NCI-H2196 (cell line): ENCODE data around the gene SORCS2.

Source experiments
- DNase-seq: peaks from one replicate; lab custom pipeline; 2025; ENCODE audit not compliant: unreplicated experiment; lab: John Stamatoyannopoulos, UW

SORCS2 gene

DNA sequence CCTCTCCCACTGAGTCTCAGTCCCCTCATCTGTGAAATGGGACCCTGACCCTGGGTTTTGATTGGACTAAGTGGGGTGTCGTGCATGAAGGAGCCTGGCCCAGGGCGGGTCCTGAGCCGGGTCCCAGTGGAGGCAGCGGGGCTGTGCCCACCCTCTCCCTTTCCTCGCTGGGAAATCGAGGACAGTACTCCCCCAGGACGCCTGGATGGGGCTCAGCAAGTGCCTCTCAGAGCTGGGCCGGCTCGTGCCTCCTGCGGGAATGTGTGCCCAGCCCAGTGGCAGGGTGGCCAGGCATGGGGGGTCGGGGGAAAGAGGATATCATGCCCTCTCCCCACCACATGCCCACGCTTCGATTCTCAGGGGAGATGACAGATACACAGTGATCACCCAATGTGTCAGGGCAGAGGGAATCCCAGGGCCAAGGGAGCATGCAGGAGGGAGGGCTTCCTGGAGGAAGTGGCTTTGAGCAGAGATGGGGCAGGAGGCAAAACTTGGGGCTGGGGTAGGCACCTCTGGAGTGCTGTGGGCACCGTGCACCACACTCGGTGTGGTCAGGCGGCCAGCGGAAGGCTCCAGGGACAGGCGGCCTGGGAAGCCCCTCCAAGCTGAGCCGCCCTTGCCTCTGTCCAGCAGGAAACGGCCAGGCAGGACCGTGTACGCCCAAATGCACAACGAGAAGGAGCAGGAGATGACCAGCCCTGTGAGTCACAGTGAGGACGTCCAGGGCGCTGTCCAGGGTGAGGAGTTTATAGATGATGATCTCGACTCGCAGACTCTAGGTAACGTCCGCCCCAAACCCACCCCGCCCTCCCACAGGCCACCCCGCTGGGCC is 544.3 kb downstream of the SORCS2 start:
- DNase-seq = no peak

DNA sequence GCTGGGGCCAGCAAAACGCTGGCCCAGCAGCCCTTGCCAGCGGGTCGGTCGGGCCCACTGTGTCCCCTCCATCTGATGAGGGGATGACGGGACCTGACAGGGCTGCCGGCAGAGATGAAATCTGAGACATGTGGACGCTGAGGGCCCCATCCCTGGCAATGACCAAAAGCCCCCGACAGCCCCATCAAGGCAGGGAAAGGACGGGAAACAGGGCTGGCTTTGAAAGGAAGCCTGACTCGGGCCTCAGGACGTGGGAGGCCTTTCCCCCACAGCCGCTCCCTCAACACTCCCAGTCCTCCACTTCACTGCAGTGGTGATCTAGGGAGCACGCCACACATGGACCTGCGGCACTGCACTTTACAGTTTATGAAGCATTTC is 544.9 kb downstream of the SORCS2 start:
- DNase-seq = no peak

DNA sequence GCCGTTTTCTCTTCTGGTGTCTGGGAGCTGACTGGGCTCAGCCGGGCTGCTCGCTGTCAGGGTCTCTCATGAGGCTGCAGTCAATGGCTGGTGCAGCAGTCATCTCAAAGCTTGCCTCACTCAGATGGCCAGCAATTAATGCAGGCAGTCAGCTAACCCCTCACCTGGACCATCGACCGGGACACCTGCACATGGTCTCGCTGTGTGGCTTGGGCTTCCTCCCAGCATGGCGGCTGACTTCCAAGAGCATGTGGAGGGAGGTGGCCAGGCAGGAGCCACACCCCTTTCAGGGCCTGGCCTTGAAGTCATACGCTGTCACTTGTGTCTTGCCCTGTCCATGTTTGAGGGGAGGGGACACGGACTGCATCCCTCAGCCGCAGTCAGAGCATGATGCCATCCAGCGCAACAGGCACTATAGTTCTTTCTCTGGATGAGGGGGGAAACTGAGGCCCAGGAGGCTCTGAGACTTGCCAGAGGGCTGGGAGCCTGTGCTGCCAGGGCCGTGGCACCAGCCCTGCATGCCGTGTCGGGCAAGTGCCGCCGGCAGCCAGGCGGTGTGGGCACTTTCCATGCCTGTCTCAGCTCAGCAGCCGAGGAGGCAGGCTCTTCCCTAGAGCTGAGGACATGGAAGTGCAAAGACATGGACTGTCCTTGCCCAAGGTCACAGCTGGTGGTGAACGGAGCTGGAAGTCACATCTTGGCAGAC is 545.6 kb downstream of the SORCS2 start:
- DNase-seq = no peak

DNA sequence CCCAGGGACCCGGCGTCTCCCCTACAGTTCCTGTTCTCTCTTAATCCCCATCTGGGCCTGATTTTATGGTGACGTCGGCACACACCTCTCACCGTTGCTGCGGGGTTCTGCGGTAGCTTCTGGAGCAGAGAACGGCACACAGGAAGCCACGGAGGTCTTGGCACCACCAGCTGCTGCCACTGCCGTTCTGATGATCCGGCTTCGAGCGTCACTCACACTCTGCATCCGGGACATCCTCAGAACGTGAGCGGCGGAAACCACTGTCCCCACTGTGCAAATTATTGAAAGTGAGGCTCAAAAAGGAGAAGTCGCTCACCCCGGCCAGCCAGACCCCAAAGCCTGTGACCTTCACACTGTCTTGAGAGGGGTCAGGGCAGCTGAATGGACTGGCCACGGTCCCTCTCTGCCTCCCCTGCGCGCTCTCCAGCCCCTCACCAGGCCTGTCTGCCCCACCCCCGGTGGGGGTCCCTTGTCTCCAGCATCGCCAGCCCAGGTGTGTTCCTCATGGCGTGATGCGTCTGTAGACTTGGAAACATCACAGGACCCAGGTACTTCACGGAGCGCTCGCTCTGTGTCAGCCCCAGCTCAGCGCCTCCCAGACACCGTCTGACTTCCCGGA is 546.2 kb downstream of the SORCS2 start:
- DNase-seq = no peak

DNA sequence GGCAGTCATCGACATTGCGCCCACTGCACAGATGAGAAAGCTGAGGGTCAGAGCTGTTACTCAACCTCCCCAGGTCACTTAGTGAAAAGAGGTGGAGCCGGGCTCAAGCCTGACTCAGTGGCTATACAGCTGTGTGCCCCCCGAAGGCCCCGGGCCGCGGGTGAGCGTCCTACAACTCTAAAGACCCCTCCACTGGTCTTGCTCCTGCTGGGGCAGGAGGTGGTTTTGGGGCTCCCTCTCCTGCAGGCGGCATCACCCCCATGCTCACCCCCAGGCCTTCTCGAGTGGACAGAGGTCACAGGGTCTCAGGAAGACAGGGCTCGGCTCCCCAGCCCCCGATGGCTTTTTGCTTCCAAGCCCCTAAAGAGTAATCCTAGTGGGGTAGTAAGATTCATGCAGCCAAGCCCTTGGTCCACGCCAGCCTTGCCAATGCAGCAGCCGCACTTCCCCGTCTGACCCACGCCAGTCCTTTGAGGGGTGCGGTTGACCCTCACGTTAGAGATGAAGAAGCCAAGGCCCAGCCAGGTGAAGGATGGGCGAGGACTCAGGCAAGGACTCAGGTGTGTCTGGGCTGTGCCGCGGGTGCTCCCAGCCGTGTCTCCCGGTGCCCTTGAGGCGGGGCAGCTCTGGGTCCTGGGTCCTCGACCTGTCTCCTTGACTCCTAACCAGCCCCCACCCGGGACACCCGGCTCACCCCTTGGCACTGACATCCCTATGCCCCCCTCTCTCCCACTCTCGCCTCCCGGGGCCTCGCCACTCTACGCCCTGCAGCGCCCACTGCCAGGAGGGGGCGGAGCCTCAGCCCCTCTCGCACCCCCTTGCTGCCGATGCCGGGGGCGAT is 547.0 kb downstream of the SORCS2 start:
- no peak for DNase-seq

DNA sequence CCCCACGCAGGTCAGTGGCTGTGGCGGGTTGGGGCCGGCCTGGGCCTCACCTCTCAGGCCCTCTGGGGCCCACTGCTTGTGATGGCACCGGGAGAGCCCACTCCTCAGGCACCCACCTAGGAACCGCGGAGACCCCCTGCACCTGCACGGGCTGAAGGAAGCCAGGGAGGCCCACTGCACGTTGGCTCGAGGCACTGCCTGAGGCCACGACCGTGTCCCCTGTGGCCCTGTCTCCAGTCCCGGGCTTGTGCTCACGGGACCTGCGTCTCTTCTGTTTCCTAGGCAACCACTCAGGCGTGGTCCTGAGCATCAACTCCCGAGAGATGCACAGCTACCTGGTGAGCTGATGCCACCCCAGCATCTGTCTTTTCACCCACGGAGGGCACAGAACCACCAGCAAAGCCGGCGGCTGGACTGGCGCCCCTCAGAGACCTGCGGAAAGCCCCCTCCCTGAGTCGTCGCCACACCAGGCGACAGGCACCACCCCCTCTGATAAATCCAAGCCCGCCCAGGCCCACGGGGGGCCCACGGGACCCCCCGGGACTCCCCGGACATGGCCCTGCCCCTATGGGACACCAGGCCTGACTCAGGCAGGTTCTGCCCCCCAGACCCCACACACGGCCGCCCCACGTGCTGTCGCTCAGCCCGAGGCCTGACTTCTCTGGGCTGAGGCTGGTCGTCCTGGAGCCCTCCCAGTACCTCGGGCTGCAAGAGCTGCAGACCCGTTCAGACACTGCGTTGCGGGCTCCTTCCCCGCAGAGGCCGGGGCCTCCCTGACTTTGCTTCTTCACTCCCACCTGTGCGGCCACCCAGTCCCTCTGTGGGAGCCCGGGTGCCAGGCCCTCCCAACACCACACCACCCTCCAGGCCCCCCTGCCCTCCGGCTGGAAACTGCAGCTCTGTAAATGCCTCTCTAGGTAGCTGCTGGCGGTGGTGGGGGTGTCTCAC is 547.9 kb downstream of the SORCS2 start:
- DNase-seq = no peak

DNA sequence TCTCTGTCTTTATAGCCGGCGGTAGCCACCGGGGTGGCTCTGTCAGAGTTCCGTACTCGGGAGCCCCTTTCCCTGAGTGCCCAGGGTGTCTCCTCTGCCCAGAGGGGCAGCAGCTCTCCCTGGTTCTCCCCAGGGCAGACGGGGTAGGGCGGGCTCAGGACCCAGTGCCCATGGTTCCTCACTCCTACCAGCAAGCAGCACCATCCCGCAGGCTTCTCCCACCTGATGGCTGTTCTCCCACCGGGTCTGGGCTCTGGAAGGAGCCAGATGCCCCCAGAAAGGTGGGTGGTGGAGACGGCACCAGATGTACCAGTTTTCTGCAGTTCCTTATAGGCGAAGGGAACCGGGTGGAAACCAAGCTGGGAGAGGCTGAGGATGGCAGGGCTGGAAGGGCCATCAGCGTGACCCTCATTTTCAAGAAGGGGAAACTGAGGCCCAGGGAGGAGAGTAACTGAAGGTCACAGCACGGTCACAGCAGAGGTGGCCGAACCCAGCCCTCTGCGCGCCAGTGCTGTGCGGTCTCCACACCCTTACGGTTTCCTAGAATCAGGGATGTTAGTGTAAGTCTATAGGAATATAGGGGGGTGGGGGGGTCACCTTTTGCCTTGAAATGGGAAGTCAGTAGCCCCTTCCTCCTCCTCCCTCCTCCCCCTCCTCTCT is 548.7 kb downstream of the SORCS2 start:
- no peak for DNase-seq

DNA sequence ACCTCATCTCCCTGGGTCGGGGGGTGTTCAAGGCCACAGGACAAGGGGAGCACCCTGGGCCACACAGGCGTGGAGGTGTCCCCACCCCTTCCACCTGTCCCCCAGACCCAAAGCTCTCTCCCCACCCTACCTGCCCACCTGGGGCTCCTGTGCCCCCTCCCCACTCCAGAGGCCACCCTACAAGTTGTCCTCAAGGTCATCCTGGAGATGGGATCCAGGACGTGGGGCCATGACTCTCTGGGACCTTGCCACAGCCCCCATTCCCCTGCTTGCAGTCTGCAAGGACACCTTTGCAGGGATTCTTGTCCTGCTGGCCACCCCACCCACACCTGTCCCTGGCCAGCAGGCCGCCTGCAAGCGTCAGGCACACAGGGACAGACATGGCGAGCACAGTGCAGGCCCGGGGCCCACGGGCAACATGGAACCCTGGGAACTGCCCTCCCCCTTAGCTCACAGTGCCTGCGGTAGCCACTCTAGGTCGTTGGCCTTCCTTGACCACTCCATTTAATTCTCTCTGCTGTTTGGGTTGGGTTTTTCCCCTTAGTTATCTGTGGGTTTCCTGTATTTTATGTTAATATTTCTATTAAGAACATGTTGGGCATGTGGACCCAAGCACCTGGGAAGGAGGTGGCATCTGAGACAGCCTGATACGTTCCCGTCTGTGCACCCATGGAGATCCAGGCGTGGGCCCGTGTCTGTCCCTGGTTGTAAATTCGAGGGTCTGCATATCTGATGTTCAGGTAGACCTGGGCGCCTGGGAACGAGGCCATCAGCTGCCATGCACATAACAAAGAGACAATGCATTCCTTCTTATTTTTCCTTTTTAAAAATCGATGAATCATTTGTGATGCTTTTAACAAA is 549.8 kb downstream of the SORCS2 start:
- no peak for DNase-seq

DNA sequence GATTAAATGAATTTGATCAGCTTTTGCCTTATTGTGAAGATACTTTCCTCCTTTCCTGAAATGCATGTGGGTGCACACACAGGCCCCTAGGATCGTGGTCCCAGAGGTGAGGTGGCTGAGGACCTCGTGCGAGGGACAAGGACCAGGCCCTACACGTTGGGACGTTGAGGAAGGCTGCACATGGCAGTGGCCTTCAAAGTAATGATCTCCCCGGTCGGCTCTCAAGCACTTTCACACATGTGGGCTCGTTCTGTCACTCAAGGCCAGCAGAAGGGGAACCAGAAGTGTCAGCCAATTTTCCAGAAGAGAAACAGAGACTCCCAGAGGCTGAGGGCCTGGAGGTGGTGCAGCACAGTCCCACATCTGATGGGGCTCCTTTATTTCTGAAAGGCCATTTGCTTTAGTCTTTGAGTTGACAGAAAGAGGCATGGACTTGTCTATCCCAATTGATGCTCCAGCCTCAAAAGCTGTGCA is 550.5 kb downstream of the SORCS2 start:
- DNase-seq = no peak

DNA sequence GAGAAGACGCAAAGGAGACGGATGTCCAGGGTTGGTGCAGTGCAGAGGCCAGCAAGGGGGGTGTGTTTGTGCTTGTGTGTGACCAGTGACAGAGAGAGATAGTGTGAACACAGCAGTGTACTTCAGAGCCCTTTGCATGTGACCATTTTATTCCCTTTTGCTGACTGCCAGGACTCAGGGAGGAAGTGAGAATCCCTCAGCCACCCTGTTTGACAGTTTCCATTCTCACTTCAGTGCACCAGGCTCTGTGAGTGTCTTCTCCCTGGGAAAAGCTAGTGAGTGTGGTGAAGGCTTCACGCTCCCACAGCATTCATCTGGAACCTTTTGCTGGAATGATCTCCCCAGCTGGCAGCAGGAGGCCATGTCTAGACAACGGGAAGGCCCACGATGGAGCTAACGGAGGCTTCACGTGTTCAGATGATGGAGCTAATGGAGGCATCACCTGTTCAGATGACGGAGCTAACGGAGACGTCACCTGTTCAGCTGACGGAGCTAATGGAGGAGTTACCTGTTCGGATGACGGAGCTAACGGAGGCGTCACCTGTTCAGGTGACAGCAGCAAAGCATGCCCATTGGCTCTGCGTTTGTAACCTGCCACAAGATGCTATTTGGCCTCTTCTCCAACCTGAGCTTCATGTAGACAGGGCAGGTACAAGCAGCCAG is 551.9 kb downstream of the SORCS2 start:
- DNase-seq = no peak

DNA sequence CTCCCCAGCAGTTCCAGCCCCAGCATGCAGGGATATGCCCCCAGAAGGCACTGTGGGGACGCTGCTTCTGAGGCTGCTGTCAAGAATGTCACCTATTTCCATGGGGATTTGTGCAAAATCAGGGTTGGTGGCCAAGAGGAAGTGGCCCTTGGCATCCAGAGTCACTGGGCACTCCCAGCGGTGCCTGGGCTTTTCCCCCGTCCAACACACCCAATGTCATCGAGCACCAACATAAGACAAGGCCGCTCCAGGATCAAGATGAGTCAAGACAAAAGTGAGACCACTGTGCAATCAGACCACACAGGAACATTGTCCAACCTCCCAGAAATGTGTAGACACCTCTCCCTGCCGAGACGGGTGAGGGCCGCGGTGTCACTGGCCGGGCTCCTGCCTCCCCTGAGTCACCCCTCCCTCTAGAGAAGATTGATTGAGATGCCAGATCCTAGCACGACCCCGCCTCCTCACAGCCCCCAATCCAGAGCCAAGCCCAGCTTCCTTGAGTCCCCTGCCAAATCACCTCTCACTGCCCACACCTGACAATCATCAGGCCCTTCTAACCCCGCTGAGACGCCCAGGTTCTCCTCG is 553.1 kb downstream of the SORCS2 start:
- DNase-seq = no peak

DNA sequence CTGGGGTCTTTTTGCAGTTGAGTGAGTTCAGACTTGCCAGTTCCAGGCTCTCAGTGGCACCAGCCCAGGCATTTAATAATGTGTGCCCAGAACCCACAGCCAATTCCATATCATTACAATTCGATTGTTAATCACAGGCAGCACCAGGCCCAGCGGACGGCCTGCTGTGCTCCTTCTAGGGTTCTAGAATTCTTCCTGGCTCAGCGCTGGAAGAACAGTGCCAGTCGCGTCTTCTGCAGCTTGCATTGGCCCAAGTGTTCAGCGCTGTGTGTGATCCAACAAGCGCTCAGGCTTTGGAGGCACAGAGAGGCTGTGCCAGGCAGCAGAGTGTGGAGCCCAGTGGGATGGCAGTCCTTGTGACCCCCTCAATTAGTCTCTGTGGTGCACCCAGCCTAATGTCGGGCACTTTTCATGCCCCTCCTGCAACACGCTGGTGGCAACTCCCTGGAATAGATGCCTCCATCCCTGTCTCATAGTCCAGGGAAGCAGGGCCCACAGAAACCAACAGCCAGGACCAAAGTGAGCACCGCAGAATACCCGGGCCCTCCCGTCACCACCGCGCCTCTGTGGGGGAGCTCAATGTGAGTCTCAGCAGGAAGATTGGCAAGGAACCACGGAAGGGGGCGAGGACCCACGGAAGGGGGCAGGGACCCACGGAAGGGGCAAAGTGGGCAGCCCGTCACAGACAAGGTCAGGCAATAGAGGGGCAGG is 554.2 kb downstream of the SORCS2 start:
- no peak for DNase-seq

DNA sequence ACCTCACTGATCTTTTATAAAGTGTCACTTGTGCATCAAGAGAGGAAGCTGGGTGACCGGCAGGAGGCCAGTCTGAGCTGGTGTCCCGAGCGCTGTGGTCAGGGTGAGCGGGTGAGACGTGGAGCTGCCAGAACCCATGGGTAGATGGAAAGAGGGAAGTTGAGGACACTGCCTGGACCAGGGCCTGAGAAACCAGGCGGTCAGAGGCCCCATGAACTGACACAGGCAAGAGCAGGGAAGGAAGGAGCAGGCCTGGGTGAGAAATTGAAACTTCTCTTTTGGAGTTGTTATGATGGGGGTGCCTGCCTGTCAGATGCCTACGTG is 554.7 kb downstream of the SORCS2 start:
- no peak for DNase-seq

DNA sequence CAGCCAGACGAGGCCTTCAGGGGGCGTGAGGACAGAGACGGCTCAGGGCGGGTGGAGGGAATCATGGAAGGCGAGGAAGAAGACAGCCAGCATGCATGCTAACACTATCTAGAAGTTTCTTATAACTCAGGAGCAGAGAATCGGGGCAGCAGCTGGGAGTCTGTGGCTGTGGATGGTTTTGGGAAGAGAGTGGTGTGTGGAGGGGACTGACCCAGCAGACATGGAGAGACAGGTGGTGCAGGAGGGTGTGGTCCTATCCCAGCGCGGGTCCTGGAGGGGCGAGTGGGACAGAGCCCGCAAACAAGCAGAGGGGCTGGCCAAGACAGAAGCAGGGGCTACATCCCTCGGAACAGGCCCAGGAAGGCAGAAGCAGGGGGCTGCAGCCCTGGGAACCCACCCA is 555.2 kb downstream of the SORCS2 start:
- DNase-seq = no peak

DNA sequence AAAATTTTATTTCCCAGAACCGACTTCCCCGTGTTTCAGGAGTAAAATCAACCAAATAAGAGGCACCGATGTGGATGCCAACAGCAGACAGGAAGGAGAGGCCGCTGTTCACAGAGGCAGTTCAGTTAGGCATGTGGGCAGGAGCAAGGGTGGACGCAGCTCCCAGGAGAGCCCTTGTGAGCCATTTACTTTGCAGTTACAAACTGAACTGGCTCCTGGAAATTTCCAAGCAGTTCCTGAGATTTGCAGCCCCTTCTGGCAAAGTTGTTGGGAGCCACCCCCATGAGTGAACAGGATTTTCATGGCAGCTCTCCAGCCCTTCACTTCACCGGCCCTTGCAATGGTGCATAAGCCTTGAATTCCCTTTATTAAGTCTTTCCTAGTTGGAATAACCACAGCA is 558.2 kb downstream of the SORCS2 start:
- no peak for DNase-seq

DNA sequence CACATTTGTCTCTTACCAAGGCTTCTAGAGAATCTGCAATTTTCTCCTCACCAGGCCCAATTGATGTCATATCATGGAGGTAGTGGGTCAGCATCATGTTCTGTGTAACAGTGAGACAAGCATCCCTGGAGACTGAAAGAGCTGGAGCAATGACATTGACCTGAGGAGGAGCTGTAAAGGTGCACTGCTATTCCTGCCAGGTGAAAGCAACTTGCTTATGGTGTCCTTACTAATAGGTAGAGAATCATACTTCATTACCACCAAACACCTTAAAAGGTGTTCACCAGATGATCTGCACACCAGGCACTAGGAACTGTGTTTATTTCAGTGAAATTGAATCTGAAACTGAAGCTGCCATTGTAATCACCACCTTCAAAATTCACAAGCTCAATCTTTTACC is 558.6 kb downstream of the SORCS2 start:
- no peak for DNase-seq

DNA sequence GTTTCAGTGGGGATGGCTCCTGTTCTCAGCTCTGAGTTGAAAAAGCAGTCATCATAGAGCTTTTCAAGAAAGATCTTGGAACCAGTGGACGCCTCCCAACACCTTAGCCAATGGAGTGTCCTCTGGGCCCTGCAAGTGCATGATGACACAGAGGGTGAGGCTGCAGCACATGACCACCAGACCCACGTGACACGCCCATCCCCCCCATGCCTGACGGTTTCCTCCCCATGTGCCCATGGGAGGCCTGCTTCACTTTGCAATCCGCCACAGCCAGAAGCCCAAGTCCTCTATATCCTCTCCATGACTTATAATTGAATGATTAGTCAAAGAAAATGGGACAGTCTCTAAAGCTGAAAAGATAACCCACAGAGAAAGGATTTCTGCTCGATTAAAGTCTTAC is 560.3 kb downstream of the SORCS2 start:
- no peak for DNase-seq
